Kidney capillary endothelial cell (primary cell): ENCODE results near the gene GSX2.
A peak's percentile ranks its signal among the peaks of the same experiment; 100 is the strongest.

ENCODE experiments used
- DNase-seq: peaks from one replicate; pipeline ENCODE4 v3.0.0-alpha.2; 2018; ENCODE audit warnings: low spot score

GSX2 gene

GRCh38 chr4:54077812-54078211, 22.2 kb upstream of the GSX2 start:
- no peak for DNase-seq

DNA sequence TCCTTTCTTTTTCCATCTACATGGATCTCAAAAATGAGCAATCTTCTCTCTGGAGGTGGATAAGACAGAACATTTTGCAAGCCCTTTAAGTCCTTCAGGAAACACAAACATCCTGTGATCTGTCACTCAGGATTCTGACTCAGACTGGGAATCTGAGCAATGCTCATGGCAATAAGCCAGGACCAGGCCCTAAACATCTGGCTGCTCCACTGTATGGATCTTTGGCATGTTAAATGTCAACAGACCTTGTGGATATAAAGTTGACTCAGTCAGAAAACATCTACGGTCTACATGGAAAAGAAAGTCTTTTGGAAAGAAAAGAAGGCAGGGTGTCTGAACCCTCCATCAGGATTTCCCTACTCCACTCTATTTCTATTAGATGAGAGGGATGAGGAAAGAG, 17.8 kb upstream of the GSX2 start:
- peak; percentile 99 for DNase-seq

- DNase-seq: peak; percentile 75
Measured at GRCh38 chr4:54085284-54085683, 14.7 kb upstream of the GSX2 start.

DNA sequence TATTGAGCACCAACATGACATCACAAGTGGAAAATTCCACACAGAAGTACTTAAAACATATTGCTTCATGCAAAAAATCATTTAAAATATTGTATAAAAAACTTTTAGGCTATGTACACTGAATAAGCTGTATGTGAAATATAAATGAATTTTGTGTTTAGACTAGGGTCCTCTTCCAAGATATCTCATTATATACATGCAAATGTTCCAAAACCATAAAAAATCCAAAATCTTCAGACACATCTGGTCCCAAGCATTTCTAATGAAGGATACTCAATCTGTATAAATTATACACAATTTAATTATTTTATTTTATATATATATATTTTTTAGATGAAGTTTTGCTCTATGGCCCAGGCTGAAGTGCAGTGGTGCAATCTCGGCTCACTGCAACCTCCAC, 10.1 kb upstream of the GSX2 start:
- no peak for DNase-seq

DNA sequence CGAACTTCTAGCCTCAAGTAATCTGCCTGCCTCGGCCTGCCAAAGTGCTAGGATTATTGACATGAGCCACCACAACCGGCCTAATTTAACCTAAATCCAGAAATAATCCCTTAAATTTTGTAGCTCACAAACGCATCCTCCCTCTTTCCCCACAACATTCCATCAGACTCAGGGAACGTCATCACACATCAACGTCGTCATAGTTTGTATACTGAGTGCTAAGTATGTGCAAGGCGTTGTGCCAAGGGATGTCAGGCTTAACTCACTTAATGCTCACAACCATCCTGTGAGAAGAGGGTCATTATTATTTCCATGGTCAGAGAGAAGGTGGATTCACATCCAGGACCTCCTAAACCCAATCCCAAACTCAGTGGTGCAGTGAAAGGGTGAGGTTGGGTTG, 9.6 kb upstream of the GSX2 start:
- DNase-seq: no peak

- no peak for DNase-seq
Measured at GRCh38 chr4:54090804-54091623, 8.9 kb upstream of the GSX2 start.

DNA sequence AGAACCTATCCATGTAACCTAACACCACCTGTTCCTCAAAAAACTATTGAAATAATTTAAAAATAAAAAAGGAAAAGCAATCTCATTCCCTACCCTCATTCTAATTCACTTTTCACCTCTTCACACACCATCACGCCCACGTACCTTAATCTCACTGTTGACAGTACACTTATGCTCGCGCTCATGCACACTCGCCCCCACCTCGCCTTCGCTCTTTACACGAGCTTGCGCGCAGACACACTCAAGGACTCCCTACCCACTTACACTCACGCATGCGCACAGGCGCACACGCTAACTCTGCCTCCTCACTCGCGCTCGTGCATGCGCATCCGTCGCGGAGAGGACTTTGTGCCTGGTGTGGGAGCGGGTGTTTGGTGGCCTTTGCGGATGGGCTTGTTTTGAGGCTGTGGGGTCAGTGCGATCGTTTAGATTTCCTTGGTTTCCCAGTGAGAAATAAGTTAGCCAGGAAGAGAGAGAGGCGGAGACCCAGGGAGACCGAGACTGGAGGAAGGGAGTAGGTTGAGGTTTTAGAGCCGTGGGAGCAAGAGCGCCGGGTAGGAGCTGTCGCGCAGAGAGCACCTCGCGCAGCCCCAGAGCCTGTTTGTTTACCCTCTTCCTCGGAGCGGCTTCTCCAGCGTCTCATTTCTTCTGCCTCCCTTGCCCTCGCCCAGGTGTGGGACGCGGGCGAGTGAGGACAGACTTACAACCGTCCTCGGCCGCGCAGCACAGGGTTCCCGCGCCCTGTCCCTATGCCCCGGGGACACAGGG, 8.1 kb upstream of the GSX2 start:
- peak; percentile 45 for DNase-seq

DNA sequence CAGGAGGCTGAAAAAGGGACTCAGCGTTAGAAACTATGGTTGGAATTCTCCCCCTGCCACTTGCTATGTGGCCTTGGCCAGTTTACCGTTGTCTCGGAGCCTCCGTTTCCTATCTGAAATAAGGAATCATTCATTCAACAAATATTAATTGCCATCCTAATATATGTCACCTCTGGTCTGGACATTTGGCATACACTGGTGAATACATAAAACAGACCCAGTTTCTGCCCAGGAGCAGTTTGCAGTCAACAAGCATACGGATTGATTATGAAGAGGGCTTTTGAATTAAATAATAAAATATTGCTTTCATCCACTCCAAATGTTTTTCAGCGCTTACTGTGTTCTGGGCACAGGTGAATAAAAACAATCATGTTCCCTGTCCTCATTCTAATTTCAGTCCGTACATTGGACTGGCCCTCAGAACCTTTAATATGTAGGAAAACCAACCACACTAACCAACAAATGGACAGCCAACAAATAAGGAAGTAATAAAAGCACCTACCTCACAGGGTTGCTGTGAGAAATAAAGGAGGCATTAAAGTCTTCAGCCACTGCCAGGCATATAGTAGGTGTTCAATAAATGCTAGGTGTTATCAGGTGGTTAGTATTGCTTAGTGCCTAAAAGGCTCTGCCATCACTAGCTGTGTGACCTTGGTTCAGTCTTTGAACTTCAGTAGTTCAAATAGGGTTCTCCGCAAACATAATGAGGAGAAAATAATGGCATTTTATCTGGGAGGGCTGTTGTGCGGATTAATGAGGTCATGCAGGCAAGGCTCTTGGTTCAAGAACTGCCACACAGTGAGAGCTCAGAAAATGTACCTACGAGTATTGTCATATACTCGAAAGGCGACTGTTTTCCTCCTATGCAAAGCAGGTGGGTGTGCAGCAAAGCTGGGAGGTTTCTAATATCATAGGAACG, 7.3 kb upstream of the GSX2 start:
- no peak for DNase-seq

- DNase-seq: no peak
Measured at GRCh38 chr4:54093324-54094240, 6.4 kb upstream of the GSX2 start.

DNA sequence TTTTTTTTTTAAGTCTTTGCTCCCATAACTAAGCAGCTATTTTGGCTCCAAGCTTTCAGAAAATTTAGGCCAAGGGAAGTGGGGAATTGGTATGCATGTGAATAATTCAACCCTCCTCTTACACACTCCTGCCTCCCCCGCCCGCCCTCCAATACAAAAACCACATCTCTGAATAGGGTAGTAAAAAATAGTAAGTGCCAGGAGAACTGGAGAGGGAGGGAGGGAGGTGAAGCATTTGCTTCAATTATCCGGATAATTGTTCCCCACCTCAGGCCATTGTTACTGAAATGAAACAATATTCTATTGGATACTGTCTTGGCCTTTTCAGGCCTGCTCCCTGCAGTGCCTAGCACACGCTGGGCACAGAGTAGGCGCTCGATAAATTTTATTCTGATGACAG, 5.5 kb upstream of the GSX2 start:
- DNase-seq: no peak

GRCh38 chr4:54095110-54095825, 4.7 kb upstream of the GSX2 start:
- DNase-seq: no peak

GRCh38 chr4:54096295-54096962, 3.5 kb upstream of the GSX2 start:
- DNase-seq: no peak

GRCh38 chr4:54097152-54097551, 2.8 kb upstream of the GSX2 start:
- DNase-seq: no peak

DNA sequence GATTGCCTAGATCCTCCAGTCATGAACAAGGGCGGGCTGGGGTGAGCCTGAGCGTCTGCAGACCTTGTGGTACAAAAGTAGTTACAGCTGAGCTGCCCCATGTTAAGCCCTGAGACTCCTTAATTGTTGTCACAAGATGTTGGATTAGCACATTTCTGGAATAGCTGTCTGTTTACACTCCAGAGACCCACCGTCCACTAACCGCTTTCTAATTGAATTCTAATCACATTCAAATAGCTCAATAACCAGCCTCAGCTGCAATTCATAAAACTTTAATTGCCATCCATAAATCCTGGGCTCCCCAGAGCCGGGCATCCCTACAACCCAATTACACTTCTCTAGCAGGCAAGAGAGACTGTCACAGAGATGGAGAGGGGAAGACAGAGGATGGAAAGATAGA, 1.6 kb upstream of the GSX2 start:
- no peak for DNase-seq

DNA sequence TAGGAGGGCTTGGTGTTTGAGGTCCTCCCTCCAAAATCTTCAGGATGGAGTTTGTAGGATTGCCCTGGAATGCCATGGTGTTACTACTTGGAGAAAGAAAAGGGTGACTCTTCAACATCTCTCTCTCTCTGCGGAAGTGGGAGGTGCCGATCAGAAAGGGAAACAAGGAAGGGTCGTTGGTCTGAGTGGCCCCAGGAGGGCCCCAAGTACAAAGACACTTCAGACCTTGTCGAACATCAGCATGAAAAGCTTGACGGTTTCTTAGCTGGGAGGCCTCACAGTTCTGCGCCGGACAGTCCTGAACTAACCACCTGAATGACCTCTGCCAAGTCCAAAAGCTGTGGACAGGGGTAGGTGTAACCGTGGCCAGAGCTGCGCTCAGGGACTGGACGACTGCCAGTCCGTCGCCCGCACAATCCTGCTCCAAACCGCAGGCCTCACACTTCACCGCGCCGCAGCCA, 646 bp upstream of the GSX2 start:
- no peak for DNase-seq

DNA sequence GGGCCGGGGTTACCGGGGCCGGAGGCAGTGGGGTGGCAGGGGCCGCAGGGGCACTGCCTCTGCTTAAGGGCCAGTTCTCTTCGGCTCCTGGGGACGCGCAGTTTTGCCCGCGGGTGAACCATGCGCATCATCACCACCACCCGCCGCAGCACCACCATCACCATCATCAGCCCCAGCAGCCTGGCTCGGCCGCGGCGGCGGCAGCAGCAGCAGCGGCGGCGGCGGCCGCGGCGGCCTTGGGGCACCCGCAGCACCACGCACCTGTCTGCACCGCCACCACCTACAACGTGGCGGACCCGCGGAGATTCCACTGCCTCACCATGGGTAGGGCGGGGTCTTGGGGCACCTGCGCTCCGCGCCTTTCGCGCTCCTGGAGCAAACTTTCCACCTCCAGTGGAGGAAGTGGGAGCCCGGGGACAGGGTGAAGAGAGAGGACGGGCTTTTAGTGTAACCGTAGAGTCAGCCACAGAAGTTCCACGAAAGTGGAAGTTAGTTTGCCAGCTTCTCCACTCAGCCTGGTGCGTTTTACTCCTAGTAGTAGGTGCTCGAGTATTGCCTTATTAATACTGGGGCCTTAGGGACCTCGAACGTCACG, 729 bp downstream of the GSX2 start:
- DNase-seq: no peak

DNA sequence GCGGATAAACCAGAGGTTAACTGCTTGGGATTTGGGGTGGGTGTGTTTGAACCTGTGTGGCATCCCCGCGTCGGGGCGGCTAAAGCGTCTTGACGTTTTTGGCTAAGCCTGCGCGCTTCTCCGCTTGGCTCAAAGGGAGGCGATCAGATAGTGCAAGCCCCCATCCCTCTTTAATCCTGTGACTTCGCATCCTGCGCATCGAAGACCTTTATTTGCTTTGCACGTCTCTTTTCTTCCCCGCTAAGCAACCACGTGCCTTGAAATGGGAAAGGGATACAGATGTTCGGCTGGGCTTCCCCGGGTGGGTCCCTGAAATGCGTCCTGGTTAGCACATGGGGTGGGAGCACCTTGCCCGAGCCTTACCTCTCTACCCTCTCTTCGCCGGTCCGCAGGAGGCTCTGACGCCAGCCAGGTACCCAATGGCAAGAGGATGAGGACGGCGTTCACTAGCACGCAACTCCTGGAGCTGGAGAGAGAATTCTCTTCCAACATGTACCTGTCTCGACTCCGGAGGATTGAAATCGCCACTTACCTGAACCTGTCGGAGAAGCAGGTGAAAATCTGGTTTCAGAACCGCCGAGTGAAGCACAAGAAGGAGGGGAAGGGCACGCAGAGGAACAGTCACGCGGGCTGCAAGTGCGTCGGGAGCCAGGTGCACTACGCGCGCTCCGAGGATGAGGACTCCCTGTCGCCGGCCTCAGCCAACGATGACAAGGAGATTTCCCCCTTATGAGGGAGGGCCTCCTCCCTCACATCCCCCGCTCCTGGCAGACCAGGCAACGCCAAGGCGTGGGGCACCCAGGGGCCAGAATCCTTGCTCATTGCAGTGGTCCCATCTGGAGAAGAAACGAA, 1.5 kb downstream of the GSX2 start:
- no peak for DNase-seq

DNA sequence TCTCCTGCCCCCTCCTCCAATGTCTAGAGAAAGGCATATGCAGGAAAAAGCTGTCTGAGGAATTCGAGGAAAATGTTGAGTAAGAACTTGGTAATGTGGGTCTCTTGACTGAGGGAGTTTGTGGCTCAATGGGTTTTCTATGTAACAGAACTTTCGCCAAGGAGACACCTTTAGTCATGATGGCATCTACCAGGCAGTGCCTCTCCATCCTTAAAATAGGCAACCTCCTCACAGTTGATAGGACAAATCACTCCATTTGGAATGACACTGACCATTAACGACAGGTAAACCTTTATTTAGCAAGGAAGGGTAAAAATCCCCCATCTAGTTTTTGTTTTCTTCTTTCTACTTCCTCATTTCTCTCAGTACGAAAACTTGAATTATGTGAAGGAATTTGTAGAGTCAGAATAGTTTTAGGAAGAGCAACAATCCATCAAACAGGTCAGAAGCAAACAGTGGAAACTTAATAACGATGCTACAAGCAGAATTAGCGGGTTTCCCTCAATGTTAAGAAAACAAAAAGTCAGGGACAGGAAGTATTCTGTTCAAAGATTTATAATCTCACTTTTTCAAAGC, 2.7 kb downstream of the GSX2 start:
- no peak for DNase-seq
